ENCODE data around the gene PRR35.

The PRR35 gene

DNA sequence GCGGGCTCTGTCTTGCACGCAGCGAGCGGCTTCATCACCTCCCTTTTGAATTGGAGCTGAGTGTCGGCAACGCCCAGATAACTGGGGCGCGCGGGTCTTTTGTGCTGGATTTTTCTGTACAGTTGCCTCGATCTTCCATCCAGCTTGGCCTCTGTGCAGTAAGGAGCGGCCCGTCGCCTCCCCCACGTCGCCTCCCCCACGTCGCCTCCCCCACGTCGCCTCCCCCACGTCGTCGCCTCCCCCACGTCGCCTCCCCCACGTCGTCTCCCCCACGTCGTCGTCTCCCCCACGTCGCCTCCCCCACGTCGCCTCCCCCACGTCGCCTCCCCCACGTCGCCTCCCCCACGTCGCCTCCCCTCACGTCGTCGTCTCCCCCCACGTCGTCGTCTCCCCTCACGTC is 15.7 kb upstream of the PRR35 start:
- no peak for DNase-seq (ENCODE audit: extremely low read depth, low read depth)
- TF ChIP-seq, protein P1, sequence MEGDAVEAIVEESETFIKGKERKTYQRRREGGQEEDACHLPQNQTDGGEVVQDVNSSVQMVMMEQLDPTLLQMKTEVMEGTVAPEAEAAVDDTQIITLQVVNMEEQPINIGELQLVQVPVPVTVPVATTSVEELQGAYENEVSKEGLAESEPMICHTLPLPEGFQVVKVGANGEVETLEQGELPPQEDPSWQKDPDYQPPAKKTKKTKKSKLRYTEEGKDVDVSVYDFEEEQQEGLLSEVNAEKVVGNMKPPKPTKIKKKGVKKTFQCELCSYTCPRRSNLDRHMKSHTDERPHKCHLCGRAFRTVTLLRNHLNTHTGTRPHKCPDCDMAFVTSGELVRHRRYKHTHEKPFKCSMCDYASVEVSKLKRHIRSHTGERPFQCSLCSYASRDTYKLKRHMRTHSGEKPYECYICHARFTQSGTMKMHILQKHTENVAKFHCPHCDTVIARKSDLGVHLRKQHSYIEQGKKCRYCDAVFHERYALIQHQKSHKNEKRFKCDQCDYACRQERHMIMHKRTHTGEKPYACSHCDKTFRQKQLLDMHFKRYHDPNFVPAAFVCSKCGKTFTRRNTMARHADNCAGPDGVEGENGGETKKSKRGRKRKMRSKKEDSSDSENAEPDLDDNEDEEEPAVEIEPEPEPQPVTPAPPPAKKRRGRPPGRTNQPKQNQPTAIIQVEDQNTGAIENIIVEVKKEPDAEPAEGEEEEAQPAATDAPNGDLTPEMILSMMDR (IDR thresholded peaks at IDR 0.05; ENCODE audit: low read depth, low read length), result no peak

DNA sequence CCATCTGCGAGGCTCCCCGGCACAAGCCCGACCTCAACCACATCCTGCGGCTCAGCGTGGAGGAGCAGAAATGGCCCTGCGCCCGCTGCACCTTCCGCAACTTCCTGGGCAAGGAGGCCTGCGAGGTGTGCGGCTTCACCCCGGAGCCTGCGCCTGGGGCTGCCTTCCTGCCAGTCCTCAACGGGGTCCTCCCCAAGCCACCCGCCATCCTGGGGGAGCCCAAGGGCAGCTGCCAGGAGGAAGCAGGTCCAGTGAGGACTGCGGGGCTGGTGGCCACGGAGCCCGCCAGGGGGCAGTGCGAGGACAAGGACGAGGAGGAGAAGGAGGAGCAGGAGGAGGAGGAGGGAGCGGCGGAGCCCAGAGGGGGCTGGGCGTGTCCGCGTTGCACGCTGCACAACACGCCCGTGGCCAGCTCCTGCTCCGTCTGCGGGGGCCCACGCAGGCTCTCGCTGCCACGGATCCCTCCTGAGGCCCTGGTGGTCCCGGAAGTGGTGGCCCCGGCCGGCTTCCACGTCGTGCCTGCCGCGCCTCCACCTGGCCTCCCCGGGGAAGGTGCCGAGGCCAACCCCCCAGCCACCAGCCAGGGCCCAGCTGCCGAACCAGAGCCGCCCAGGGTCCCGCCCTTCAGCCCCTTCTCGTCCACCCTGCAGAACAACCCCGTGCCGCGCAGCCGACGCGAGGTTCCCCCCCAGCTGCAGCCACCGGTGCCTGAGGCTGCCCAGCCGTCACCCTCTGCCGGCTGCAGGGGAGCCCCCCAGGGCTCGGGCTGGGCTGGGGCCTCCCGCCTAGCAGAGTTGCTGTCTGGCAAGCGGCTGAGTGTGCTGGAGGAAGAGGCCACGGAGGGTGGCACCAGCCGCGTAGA is 13.1 kb upstream of the PRR35 start:
- no peak for DNase-seq (ENCODE audit: extremely low read depth, low read depth)
- TF ChIP-seq, protein P1 (IDR thresholded peaks at IDR 0.05; ENCODE audit: low read depth, low read length), result peak; percentile 45

DNA sequence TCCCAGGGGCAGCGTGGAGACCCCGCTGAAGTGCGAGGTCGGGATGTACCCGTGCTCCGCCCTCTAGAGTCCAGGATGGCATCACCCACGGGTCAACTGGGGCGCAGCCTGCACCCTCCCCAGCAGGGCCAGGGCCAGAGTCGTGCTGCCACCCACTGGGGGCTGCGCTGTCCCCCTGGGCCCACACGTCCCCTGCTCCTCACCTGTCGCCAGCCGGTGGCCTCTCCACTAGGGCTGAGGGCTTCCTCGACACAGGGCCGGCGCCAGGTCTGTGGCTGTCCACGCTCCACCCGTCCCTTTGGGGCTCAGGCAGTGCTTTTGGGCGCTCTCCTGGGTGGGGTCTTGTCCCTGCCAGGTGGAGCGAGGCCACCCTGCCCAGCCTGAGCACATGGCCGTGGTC is 11.6 kb upstream of the PRR35 start:
- no peak for DNase-seq (ENCODE audit: extremely low read depth, low read depth)
- TF ChIP-seq, protein P1 (IDR thresholded peaks at IDR 0.05; ENCODE audit: low read depth, low read length), result no peak

DNA sequence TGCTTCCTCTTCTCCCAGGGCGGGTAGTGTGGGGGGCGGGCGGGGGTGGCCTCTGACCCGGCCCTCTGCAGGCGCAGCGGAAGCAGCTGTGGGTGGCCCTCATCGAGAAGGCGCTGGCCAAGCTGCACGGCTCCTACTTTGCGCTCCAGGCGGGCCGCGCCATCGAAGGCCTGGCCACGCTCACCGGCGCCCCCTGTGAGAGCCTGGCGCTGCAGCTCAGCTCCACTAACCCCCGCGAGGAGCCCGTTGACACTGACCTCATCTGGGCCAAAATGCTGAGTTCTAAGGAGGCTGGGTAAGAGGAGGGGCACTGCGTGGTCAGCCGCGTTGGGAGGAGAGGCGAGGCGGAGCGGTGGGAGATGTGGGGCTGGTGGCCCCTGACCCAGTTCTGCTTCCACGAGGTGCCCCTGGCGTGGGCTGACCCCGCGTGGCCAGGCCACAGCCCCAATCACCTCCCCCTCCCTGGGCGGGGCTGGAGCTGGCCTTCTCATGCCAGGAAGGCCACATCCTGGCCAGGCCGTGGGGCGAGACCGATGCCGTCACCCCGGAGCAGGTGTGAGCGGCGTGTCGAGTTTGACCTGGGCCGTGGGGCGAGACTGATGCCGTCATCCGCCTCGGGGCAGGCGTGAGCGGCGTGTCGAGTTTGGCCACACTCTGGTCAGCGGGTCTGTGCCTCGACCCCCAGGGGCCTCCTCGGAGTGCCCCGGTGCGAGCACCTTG is 10.5 kb upstream of the PRR35 start:
- no peak for DNase-seq (ENCODE audit: extremely low read depth, low read depth)
- TF ChIP-seq, protein P1 (IDR thresholded peaks at IDR 0.05; ENCODE audit: low read depth, low read length), result no peak; the same call in 1 of the 2 replicates

DNA sequence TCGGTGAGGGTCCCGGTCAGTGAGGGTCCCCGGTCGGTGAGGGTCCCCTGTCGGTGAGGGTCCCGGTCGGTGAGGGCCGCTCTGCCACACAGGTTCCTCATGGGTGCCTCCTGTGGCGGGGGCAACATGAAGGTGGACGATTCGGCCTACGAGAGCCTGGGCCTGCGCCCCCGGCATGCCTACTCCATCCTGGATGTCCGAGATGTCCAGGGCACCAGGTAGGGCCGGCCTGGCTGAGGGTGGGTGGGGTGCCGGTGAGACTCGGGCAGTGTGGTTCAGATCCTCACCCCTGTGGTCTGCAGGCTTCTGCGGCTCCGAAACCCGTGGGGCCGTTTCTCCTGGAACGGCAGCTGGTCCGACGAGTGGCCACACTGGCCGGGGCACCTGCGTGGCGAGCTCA is 9.0 kb upstream of the PRR35 start:
- no peak for DNase-seq (ENCODE audit: extremely low read depth, low read depth)
- TF ChIP-seq, protein P1 (IDR thresholded peaks at IDR 0.05; ENCODE audit: low read depth, low read length), result no peak

DNA sequence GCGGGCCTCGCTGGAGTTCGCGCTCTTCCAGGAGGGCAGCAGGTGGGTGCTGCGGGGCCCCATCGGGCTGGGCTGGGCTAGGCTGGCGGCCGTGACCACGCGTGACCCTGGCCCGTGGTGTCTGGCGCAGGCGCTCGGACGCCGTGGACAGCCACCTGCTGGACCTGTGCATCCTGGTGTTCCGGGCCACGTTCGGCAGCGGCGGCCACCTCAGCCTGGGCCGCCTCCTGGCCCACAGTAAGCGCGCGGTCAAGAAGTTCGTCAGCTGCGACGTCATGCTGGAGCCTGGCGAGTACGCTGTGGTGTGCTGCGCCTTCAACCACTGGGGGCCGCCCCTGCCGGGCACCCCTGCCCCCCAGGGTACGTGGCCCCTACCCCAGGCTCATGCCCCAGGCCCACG is 8.0 kb upstream of the PRR35 start:
- TF ChIP-seq, protein P1 (IDR thresholded peaks at IDR 0.05; ENCODE audit: low read depth, low read length), result no peak
- no peak for DNase-seq (ENCODE audit: extremely low read depth, low read depth)

Measured in AG09319 (cell line).